ENCODE data around the gene SMIM15. TPM values are rescaled to one million over a fixed set of nuclear protein-coding genes. Genes with fewer than 3 reads are reported as not detected.

The SMIM15 gene
- total and polyA plus RNA-seq, 9 donors = 17.6 to 59.3 (median 42.2) TPM

- TF ChIP-seq EP300 (IDR thresholded peaks at IDR 0.05) (no peak), POLR2A (IDR thresholded peaks at IDR 0.05) (no peak), CTCF (IDR thresholded peaks at IDR 0.05) (no peak)
- H3K27ac ChIP-seq = no peak overlapping the region
- intact Hi-C loops (cut with DNase I) = loop anchor here in 1 of 4 donors (10.0 kb wide), 1 partner anchor 487 kb away; no protein-coding TSS in a partner anchor
- H3K27me3 ChIP-seq = no peaks in the 10 kb centered on the region
- H3K4me1 ChIP-seq (ENCODE audit: insufficient read depth) = no peaks in the 10 kb centered on the region
- WGBS, 3 donors = 90 to 92% (median 92%) methylated on average over 7 of the region's 7 CpGs
- H3K4me3 ChIP-seq = no peak overlapping the region
- DNase-seq = no peak
- no peaks in the 10 kb centered on the region for H3K36me3 ChIP-seq
- no peaks in the 10 kb centered on the region for H3K9me3 ChIP-seq
Observed at GRCh38 chr5:61177716-61178115, 15.4 kb upstream of the SMIM15 start.

GRCh38 chr5:61177070-61177469 is 14.8 kb upstream of the SMIM15 start:
- intact Hi-C loops (cut with DNase I) = loop anchor here in 1 of 4 donors (10.0 kb wide), 1 partner anchor 488 kb away; no protein-coding TSS in a partner anchor
- H3K36me3 ChIP-seq = no peaks in the 10 kb centered on the region
- H3K4me1 ChIP-seq (ENCODE audit: insufficient read depth) = no peaks in the 10 kb centered on the region
- TF ChIP-seq EP300 (IDR thresholded peaks at IDR 0.05) (no peak), CTCF (IDR thresholded peaks at IDR 0.05) (no peak), POLR2A (IDR thresholded peaks at IDR 0.05) (no peak)
- 95 to 98% (median 97%) methylated on average over 3 of the region's 3 CpGs for WGBS, 3 donors
- no peaks in the 10 kb centered on the region for H3K9me3 ChIP-seq
- no peak overlapping the region for H3K4me3 ChIP-seq
- H3K27ac ChIP-seq = no peak overlapping the region
- no peaks in the 10 kb centered on the region for H3K27me3 ChIP-seq
- no peak for DNase-seq

GRCh38 chr5:61176631-61177030 is 14.4 kb upstream of the SMIM15 start:
- no peak overlapping the region for H3K27ac ChIP-seq
- H3K36me3 ChIP-seq = no peaks in the 10 kb centered on the region
- TF ChIP-seq EP300 (IDR thresholded peaks at IDR 0.05) (no peak), CTCF (IDR thresholded peaks at IDR 0.05) (no peak), POLR2A (IDR thresholded peaks at IDR 0.05) (no peak)
- WGBS, 3 donors = 88 to 94% (median 94%) methylated on average over 3 of the region's 3 CpGs
- H3K4me1 ChIP-seq (ENCODE audit: insufficient read depth) = no peaks in the 10 kb centered on the region
- no peaks in the 10 kb centered on the region for H3K9me3 ChIP-seq
- no peak for DNase-seq
- intact Hi-C loops (cut with DNase I) = loop anchor here in 1 of 4 donors (10.0 kb wide), 1 partner anchor 488 kb away; no protein-coding TSS in a partner anchor
- H3K4me3 ChIP-seq = no peak overlapping the region
- H3K27me3 ChIP-seq = no peaks in the 10 kb centered on the region

GRCh38 chr5:61171479-61171878 is 9.2 kb upstream of the SMIM15 start:
- TF ChIP-seq CTCF (IDR thresholded peaks at IDR 0.05) (no peak), POLR2A (IDR thresholded peaks at IDR 0.05) (no peak), EP300 (IDR thresholded peaks at IDR 0.05) (no peak)
- H3K9me3 ChIP-seq = no peaks in the 10 kb centered on the region
- H3K27ac ChIP-seq = no peak overlapping the region
- no peak for DNase-seq
- intact Hi-C loops (cut with DNase I) = loop anchor here in 1 of 4 donors (10.0 kb wide), 1 partner anchor 493 kb away; no protein-coding TSS in a partner anchor
- H3K27me3 ChIP-seq = no peaks in the 10 kb centered on the region
- 95 to 100% (median 96%) methylated on average over 1 of the region's 1 CpG for WGBS, 3 donors
- no peaks in the 10 kb centered on the region for H3K36me3 ChIP-seq
- H3K4me1 ChIP-seq (ENCODE audit: insufficient read depth) = no peaks in the 10 kb centered on the region
- H3K4me3 ChIP-seq = no peak overlapping the region

Data from ovary (tissue), 9 donors.